PC-3 (cell line): Measurements from ENCODE around the gene FOSL1.

ENCODE experiments used
- CTCF ChIP-seq: fragments of 300-600 bp; sonication (generic); conservative IDR thresholded peaks from 2 replicates; pipeline ENCODE4 v1.5.1; 2017; ENCODE audit warnings: antibody characterized with exemption, low read depth, mild to moderate bottlenecking, low read length
- EZH2 ChIP-seq: fragments of 300-600 bp; sonication (generic); IDR thresholded peaks from one replicate; pipeline ENCODE4 v1.6.1; 2017; ENCODE audit warnings: antibody characterized with exemption, mild to moderate bottlenecking, low read length; ENCODE audit not compliant: unreplicated experiment

GRCh38 chr11:65852508-65853245 is 47.5 kb downstream of the FOSL1 start:
- no peak for TF ChIP-seq CTCF
- TF ChIP-seq EZH2, result no peak
